GM21390 (cell line): Measurements from ENCODE around the gene PDPK1.

Experiments
- ATAC-seq: cut with Tn5 transposase; IDR thresholded peaks from one replicate; pipeline ENCODE4 v1.9.1; 2021; ENCODE audit not compliant: unreplicated experiment

Gene PDPK1

GRCh38 chr16:2537451-2538379 is at the start of gene PDPK1:
PDPK1 (plus strand) TSS chr16:2538021; CDS start chr16:2538113, 92 bp downstream.
- peak; percentile 72 for ATAC-seq

GRCh38 chr16:2489581-2489980 is 48.2 kb upstream of the PDPK1 start:
- no peak for ATAC-seq

GRCh38 chr16:2490190-2491105 is 47.4 kb upstream of the PDPK1 start:
- no peak for ATAC-seq

GRCh38 chr16:2492292-2492691 is 45.5 kb upstream of the PDPK1 start:
- ATAC-seq, result no peak

GRCh38 chr16:2493605-2494004 is 44.2 kb upstream of the PDPK1 start:
- ATAC-seq, result no peak

GRCh38 chr16:2494616-2495015 is 43.2 kb upstream of the PDPK1 start:
- ATAC-seq, result no peak

- no peak for ATAC-seq
Measured at GRCh38 chr16:2495041-2495440, 42.8 kb upstream of the PDPK1 start.

GRCh38 chr16:2496223-2497115 is 41.4 kb upstream of the PDPK1 start:
- no peak for ATAC-seq

- no peak for ATAC-seq
Measured at GRCh38 chr16:2497116-2497630, 40.6 kb upstream of the PDPK1 start.

- ATAC-seq, result no peak
Measured at GRCh38 chr16:2497695-2498484, 39.9 kb upstream of the PDPK1 start.

GRCh38 chr16:2498531-2499253 is 39.1 kb upstream of the PDPK1 start:
- ATAC-seq, result no peak

GRCh38 chr16:2499454-2499853 is 38.4 kb upstream of the PDPK1 start:
- no peak for ATAC-seq

GRCh38 chr16:2499890-2500429 is 37.9 kb upstream of the PDPK1 start:
- no peak for ATAC-seq

GRCh38 chr16:2500430-2500917 is 37.3 kb upstream of the PDPK1 start:
- ATAC-seq, result no peak

- ATAC-seq, result no peak
Measured at GRCh38 chr16:2500918-2501750, 36.7 kb upstream of the PDPK1 start.

- ATAC-seq, result no peak
Measured at GRCh38 chr16:2501946-2502895, 35.6 kb upstream of the PDPK1 start.

- no peak for ATAC-seq
Measured at GRCh38 chr16:2505695-2506094, 32.1 kb upstream of the PDPK1 start.
